Body of pancreas (tissue), 4 donors: ENCODE data around the gene NCAM2.

Experiments used
- POLR2A ChIP-seq, 3 donors: fragments of 450-650 bp; IDR thresholded peaks; one replicate each; pipeline ENCODE4 v1.6.1; 2016; ENCODE audit warnings: antibody characterized with exemption in 3 of 3, mild to moderate bottlenecking in 2 of 3
- TF ChIP-seq, protein P1 (sequence below), 7 experiments: fragments of 450-650 bp in 4 of 7; fragments of 200-600 bp in 3 of 7; sonication (generic) in 3 of 7; IDR thresholded peaks; one replicate each; pipeline ENCODE4 v1.5.1; 2016 to 2019; ENCODE audit warnings: antibody characterized with exemption in 7 of 7

GRCh38 chr21:21175798-21176334 is 177.7 kb downstream of the NCAM2 start:
- no peak for TF ChIP-seq POLR2A (IDR thresholded peaks at IDR 0.05)
- TF ChIP-seq, protein P1, sequence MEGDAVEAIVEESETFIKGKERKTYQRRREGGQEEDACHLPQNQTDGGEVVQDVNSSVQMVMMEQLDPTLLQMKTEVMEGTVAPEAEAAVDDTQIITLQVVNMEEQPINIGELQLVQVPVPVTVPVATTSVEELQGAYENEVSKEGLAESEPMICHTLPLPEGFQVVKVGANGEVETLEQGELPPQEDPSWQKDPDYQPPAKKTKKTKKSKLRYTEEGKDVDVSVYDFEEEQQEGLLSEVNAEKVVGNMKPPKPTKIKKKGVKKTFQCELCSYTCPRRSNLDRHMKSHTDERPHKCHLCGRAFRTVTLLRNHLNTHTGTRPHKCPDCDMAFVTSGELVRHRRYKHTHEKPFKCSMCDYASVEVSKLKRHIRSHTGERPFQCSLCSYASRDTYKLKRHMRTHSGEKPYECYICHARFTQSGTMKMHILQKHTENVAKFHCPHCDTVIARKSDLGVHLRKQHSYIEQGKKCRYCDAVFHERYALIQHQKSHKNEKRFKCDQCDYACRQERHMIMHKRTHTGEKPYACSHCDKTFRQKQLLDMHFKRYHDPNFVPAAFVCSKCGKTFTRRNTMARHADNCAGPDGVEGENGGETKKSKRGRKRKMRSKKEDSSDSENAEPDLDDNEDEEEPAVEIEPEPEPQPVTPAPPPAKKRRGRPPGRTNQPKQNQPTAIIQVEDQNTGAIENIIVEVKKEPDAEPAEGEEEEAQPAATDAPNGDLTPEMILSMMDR (IDR thresholded peaks at IDR 0.05), result no peak
